SK-N-SH treated with all-trans-retinoic acid at 6 μM for 48 hours (cell line): ENCODE measurements around the gene SLC1A4.

Source experiments
- ATAC-seq: fragments of 200-7000 bp; cut with Tn5 transposase; 3 replicates; pipeline ENCODE4 v1.9.1; 2020; ENCODE audit warnings: mild to moderate bottlenecking, moderate library complexity
- ARNTL ChIP-seq: fragments of 450-650 bp; formaldehyde crosslinking; IDR thresholded peaks from 2 replicates; pipeline ENCODE4 v1.5.0; 2020; ENCODE audit warnings: low read depth, mild to moderate bottlenecking, moderate library complexity, borderline replicate concordance
- BACH2 ChIP-seq: fragments of 250-450 bp; sonication (Bioruptor Pico); IDR thresholded peaks from 2 replicates; pipeline ENCODE4 v1.9.0; 2021; ENCODE audit warnings: mild to moderate bottlenecking, borderline replicate concordance
- CSDC2 ChIP-seq: fragments of 250-450 bp; sonication (Bioruptor Pico); IDR thresholded peaks from 2 replicates; pipeline ENCODE4 v1.5.0; 2020; ENCODE audit warnings: mild to moderate bottlenecking, moderate library complexity
- ESRRG ChIP-seq: fragments of 250-450 bp; sonication (Bioruptor Pico); IDR thresholded peaks from 2 replicates; pipeline ENCODE4 v1.6.1; 2021; ENCODE audit warnings: mild to moderate bottlenecking
- GLIS3 ChIP-seq: fragments of 250-450 bp; sonication (Bioruptor Pico); IDR thresholded peaks from 2 replicates; pipeline ENCODE4 v1.5.0; 2020; ENCODE audit warnings: mild to moderate bottlenecking, moderate library complexity
- ISL1 ChIP-seq: fragments of 250-450 bp; sonication (Bioruptor Pico); IDR thresholded peaks from 2 replicates; pipeline ENCODE4 v2.1.2; 2022; ENCODE audit warnings: mild to moderate bottlenecking, moderate library complexity
- OSR1 ChIP-seq: fragments of 250-450 bp; sonication (Bioruptor Pico); IDR thresholded peaks from 2 replicates; pipeline ENCODE4 v1.8.0; 2022; ENCODE audit warnings: moderate library complexity, mild to moderate bottlenecking, inconsistent platforms
- PPARA ChIP-seq: fragments of 250-450 bp; sonication (Bioruptor Pico); IDR thresholded peaks from 2 replicates; pipeline ENCODE4 v1.5.0; 2020; ENCODE audit warnings: mild to moderate bottlenecking, borderline replicate concordance
- RARB ChIP-seq: fragments of 250-450 bp; sonication (Bioruptor Pico); IDR thresholded peaks from 2 replicates; pipeline ENCODE4 v1.8.0; 2021; ENCODE audit warnings: mild to moderate bottlenecking, moderate library complexity
- SNAI2 ChIP-seq: fragments of 250-450 bp; sonication (Bioruptor Pico); IDR thresholded peaks from 2 replicates; pipeline ENCODE4 v1.5.0; 2020; ENCODE audit warnings: mild to moderate bottlenecking, moderate library complexity
- TCF4 ChIP-seq: fragments of 250-450 bp; sonication (Bioruptor Pico); IDR thresholded peaks from 2 replicates; pipeline ENCODE4 v1.8.0; 2021; ENCODE audit warnings: mild to moderate bottlenecking, moderate library complexity, borderline replicate concordance
- TOX ChIP-seq: fragments of 250-450 bp; sonication (Bioruptor Pico); IDR thresholded peaks from 2 replicates; pipeline ENCODE4 v1.8.0; 2021; ENCODE audit warnings: mild to moderate bottlenecking, moderate library complexity, borderline replicate concordance
- ZC3H10 ChIP-seq: fragments of 250-450 bp; sonication (Bioruptor Pico); IDR thresholded peaks from 2 replicates; pipeline ENCODE4 v1.5.1; 2021; ENCODE audit warnings: mild to moderate bottlenecking, moderate library complexity
- ZFP3 ChIP-seq: fragments of 250-450 bp; sonication (Bioruptor Pico); IDR thresholded peaks from 2 replicates; pipeline ENCODE4 v1.5.0; 2020; ENCODE audit warnings: mild to moderate bottlenecking, moderate library complexity
- ZFP30 ChIP-seq: fragments of 450-650 bp; formaldehyde crosslinking; IDR thresholded peaks from 2 replicates; pipeline ENCODE4 v1.5.0; 2022; ENCODE audit warnings: mild to moderate bottlenecking, moderate library complexity
- ZNF565 ChIP-seq: fragments of 450-650 bp; formaldehyde crosslinking; conservative IDR thresholded peaks from 2 replicates; pipeline ENCODE4 v1.5.0; 2020; ENCODE audit warnings: low read depth, mild to moderate bottlenecking, moderate library complexity
- ZNF70 ChIP-seq: fragments of 450-650 bp; formaldehyde crosslinking; IDR thresholded peaks from 2 replicates; pipeline ENCODE4 v1.5.0; 2020; ENCODE audit warnings: mild to moderate bottlenecking, moderate library complexity
- ZNF8 ChIP-seq: fragments of 450-650 bp; formaldehyde crosslinking; IDR thresholded peaks from 2 replicates; pipeline ENCODE4 v1.5.0; 2020; ENCODE audit warnings: mild to moderate bottlenecking, moderate library complexity
- TF ChIP-seq, protein P1 (sequence below): fragments of 250-450 bp; sonication (Bioruptor Pico); IDR thresholded peaks from 2 replicates; pipeline ENCODE4 v1.5.1; 2021; ENCODE audit warnings: mild to moderate bottlenecking, moderate library complexity
- TF ChIP-seq, protein P2 (sequence below): fragments of 250-450 bp; sonication (Bioruptor Pico); IDR thresholded peaks from 2 replicates; pipeline ENCODE4 v1.5.1; 2020; ENCODE audit warnings: low read depth, mild to moderate bottlenecking, moderate library complexity
- TF ChIP-seq, protein P3 (sequence below): fragments of 250-450 bp; sonication (Bioruptor Pico); IDR thresholded peaks from 2 replicates; pipeline ENCODE4 v1.5.0; 2020; ENCODE audit warnings: mild to moderate bottlenecking, moderate library complexity
- TF ChIP-seq, protein P4 (sequence below): fragments of 250-450 bp; sonication (Bioruptor Pico); IDR thresholded peaks from 2 replicates; pipeline ENCODE4 v1.8.0; 2020; ENCODE audit warnings: mild to moderate bottlenecking, moderate library complexity, borderline replicate concordance
- TF ChIP-seq, protein P5 (sequence below): fragments of 250-450 bp; sonication (Bioruptor Pico); IDR thresholded peaks from 2 replicates; pipeline ENCODE4 v1.8.0; 2021; ENCODE audit warnings: low read depth, mild to moderate bottlenecking, moderate library complexity, borderline replicate concordance

The SLC1A4 gene

DNA sequence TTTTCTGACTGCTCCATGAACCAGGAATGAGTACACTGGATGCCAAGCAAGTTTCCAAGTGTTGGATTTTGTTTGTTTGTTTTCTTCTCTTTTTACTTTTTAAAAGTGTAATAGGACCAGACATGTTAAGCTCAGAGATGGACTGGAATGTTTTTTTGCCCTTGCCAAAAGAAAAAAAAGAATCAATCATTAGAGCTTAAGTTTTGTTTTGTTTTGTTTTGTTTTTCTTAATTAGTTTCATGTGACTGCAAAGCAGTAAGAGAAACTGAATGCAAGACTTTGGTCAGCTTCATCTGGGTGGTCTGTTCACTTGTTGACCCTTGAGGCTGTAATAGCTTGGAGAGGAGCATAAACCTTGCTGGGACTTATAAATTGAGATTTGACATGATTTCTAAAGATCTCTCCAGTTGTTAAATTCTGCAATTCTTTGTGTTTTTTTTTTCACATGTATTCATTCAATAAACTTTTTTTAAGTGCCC is 42.4 kb upstream of the SLC1A4 start:
- TF ChIP-seq ZFP3 (no peak), GLIS3 (CRISPR knock-in tag) (no peak), ESRRG (CRISPR knock-in tag) (no peak), TCF4 (CRISPR knock-in tag) (no peak), ZNF565 (CRISPR knock-in tag) (no peak), SNAI2 (no peak), CSDC2 (CRISPR knock-in tag) (no peak), OSR1 (CRISPR knock-in tag) (no peak), ISL1 (CRISPR knock-in tag) (no peak), ZNF8 (CRISPR knock-in tag) (no peak), TOX (no peak), PPARA (CRISPR knock-in tag) (no peak), BACH2 (CRISPR knock-in tag) (no peak), ZFP30 (no peak), ZNF70 (CRISPR knock-in tag) (no peak)
- TF ChIP-seq, protein P1, sequence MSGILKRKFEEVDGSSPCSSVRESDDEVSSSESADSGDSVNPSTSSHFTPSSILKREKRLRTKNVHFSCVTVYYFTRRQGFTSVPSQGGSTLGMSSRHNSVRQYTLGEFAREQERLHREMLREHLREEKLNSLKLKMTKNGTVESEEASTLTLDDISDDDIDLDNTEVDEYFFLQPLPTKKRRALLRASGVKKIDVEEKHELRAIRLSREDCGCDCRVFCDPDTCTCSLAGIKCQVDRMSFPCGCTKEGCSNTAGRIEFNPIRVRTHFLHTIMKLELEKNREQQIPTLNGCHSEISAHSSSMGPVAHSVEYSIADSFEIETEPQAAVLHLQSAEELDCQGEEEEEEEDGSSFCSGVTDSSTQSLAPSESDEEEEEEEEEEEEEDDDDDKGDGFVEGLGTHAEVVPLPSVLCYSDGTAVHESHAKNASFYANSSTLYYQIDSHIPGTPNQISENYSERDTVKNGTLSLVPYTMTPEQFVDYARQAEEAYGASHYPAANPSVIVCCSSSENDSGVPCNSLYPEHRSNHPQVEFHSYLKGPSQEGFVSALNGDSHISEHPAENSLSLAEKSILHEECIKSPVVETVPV (CRISPR knock-in tag), result no peak
- TF ChIP-seq, protein P2, sequence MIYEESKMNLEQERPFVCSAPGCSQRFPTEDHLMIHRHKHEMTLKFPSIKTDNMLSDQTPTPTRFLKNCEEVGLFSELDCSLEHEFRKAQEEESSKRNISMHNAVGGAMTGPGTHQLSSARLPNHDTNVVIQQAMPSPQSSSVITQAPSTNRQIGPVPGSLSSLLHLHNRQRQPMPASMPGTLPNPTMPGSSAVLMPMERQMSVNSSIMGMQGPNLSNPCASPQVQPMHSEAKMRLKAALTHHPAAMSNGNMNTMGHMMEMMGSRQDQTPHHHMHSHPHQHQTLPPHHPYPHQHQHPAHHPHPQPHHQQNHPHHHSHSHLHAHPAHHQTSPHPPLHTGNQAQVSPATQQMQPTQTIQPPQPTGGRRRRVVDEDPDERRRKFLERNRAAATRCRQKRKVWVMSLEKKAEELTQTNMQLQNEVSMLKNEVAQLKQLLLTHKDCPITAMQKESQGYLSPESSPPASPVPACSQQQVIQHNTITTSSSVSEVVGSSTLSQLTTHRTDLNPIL (CRISPR knock-in tag), result no peak
- TF ChIP-seq, protein P3, sequence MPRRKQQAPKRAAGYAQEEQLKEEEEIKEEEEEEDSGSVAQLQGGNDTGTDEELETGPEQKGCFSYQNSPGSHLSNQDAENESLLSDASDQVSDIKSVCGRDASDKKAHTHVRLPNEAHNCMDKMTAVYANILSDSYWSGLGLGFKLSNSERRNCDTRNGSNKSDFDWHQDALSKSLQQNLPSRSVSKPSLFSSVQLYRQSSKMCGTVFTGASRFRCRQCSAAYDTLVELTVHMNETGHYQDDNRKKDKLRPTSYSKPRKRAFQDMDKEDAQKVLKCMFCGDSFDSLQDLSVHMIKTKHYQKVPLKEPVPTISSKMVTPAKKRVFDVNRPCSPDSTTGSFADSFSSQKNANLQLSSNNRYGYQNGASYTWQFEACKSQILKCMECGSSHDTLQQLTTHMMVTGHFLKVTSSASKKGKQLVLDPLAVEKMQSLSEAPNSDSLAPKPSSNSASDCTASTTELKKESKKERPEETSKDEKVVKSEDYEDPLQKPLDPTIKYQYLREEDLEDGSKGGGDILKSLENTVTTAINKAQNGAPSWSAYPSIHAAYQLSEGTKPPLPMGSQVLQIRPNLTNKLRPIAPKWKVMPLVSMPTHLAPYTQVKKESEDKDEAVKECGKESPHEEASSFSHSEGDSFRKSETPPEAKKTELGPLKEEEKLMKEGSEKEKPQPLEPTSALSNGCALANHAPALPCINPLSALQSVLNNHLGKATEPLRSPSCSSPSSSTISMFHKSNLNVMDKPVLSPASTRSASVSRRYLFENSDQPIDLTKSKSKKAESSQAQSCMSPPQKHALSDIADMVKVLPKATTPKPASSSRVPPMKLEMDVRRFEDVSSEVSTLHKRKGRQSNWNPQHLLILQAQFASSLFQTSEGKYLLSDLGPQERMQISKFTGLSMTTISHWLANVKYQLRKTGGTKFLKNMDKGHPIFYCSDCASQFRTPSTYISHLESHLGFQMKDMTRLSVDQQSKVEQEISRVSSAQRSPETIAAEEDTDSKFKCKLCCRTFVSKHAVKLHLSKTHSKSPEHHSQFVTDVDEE (CRISPR knock-in tag), result no peak
- TF ChIP-seq, protein P4, sequence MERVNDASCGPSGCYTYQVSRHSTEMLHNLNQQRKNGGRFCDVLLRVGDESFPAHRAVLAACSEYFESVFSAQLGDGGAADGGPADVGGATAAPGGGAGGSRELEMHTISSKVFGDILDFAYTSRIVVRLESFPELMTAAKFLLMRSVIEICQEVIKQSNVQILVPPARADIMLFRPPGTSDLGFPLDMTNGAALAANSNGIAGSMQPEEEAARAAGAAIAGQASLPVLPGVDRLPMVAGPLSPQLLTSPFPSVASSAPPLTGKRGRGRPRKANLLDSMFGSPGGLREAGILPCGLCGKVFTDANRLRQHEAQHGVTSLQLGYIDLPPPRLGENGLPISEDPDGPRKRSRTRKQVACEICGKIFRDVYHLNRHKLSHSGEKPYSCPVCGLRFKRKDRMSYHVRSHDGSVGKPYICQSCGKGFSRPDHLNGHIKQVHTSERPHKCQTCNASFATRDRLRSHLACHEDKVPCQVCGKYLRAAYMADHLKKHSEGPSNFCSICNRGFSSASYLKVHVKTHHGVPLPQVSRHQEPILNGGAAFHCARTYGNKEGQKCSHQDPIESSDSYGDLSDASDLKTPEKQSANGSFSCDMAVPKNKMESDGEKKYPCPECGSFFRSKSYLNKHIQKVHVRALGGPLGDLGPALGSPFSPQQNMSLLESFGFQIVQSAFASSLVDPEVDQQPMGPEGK, result no peak
- TF ChIP-seq, protein P5, sequence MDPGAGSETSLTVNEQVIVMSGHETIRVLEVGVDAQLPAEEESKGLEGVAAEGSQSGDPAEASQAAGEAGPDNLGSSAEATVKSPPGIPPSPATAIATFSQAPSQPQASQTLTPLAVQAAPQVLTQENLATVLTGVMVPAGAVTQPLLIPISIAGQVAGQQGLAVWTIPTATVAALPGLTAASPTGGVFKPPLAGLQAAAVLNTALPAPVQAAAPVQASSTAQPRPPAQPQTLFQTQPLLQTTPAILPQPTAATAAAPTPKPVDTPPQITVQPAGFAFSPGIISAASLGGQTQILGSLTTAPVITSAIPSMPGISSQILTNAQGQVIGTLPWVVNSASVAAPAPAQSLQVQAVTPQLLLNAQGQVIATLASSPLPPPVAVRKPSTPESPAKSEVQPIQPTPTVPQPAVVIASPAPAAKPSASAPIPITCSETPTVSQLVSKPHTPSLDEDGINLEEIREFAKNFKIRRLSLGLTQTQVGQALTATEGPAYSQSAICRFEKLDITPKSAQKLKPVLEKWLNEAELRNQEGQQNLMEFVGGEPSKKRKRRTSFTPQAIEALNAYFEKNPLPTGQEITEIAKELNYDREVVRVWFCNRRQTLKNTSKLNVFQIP (CRISPR knock-in tag), result no peak
- ATAC-seq, result no peak

DNA sequence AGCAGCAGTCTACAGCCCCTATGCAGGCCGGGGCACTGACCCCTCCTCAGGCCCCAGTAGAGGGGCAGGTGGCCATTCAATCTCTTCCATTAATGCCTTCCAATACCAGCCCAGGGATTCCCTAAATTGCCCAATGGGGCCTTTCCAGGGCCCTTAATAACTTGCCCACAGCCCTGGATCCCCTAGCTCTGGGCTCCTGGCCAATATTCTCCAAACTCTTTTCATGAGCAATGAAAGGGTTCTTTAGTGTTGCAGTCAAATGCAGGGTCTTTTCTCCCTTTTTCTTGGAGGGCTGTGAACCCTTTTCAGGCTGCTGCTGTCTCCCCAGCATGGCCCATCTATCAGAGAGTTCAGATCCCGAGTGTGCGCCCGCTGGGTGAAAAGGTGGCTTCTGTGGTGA is 41.3 kb upstream of the SLC1A4 start:
- ATAC-seq, result no peak
- TF ChIP-seq, protein P4, result no peak
- TF ChIP-seq RARB (CRISPR knock-in tag) (no peak), ISL1 (CRISPR knock-in tag) (no peak), ZNF70 (CRISPR knock-in tag) (no peak), ARNTL (CRISPR knock-in tag) (no peak), CSDC2 (CRISPR knock-in tag) (no peak), TOX (no peak), ZC3H10 (CRISPR knock-in tag) (no peak), ZNF8 (CRISPR knock-in tag) (no peak)
- TF ChIP-seq, protein P3 (CRISPR knock-in tag), result no peak
